Fibroblast of lung (primary cell): Measurements from ENCODE around the gene USP7. TPM values are rescaled to one million over a fixed set of nuclear protein-coding genes. Genes with fewer than 3 reads are reported as not detected.

Experiments used
- DNase-seq, 2 donors: peaks; one replicate each; pipeline versions ENCODE4 v3.0.0 to v3.0.0-alpha.2; 2010; ENCODE audit warnings: low read depth in 2 of 2
- H2AFZ ChIP-seq: 2 replicates; pipeline ENCODE4 v1.5.1; 2012; ENCODE audit warnings: low read length, control low read depth, inconsistent platforms
- H3K27ac ChIP-seq: 2 replicates; pipeline ENCODE4 v1.5.1; 2011; ENCODE audit warnings: low read length, control low read depth; ENCODE audit not compliant: insufficient read depth
- H3K27me3 ChIP-seq: 2 replicates; pipeline ENCODE4 v1.5.1; 2011; ENCODE audit warnings: mild to moderate bottlenecking, low read length; ENCODE audit not compliant: control insufficient read depth, insufficient read depth
- H3K36me3 ChIP-seq: 2 replicates; pipeline ENCODE4 v1.5.1; 2011; ENCODE audit warnings: low read length; ENCODE audit not compliant: control insufficient read depth, insufficient read depth
- H3K4me1 ChIP-seq: 2 replicates; pipeline ENCODE4 v1.5.1; 2011; ENCODE audit warnings: low read length; ENCODE audit not compliant: control insufficient read depth, insufficient read depth; ENCODE audit errors: extremely low read depth
- H3K4me2 ChIP-seq: 2 replicates; pipeline ENCODE4 v1.5.1; 2011; ENCODE audit warnings: low read length, control low read depth; ENCODE audit not compliant: insufficient read depth; ENCODE audit errors: extremely low read depth
- H3K4me3 ChIP-seq, 4 experiments: fragments of 200-600 bp in 1 of 4; sonication (generic) in 1 of 4; replicated peaks in 1 of 4; 2 replicates each; pipeline ENCODE4 v1.5.1; 2011 to 2016; ENCODE audit warnings: low read length in 4 of 4, low read depth in 3 of 4, mild to moderate bottlenecking in 3 of 4, control low read depth in 2 of 4, inconsistent platforms in 1 of 4, mixed read lengths in 1 of 4; ENCODE audit not compliant: insufficient read depth in 1 of 4; ENCODE audit errors: control extremely low read depth in 1 of 4
- H3K79me2 ChIP-seq: 2 replicates; pipeline ENCODE4 v1.5.1; 2012; ENCODE audit warnings: mild to moderate bottlenecking, low read length, inconsistent platforms; ENCODE audit not compliant: control insufficient read depth, insufficient read depth
- H3K9ac ChIP-seq: 2 replicates; pipeline ENCODE4 v1.5.1; 2011; ENCODE audit warnings: mild to moderate bottlenecking, low read length, control low read depth; ENCODE audit not compliant: insufficient read depth
- H3K9me3 ChIP-seq: 2 replicates; pipeline ENCODE4 v1.5.1; 2012; ENCODE audit warnings: low read depth, low read length; ENCODE audit not compliant: control insufficient read depth, insufficient read depth
- H4K20me1 ChIP-seq: 2 replicates; pipeline ENCODE4 v1.5.1; 2011; ENCODE audit warnings: low read length; ENCODE audit not compliant: control insufficient read depth, insufficient read depth; ENCODE audit errors: extremely low read depth
- EZH2 ChIP-seq: IDR thresholded peaks from 2 replicates; pipeline ENCODE4 v1.5.1; 2012; ENCODE audit warnings: low read length, control low read depth, mild to moderate bottlenecking; ENCODE audit errors: missing control alignments
- polyA plus RNA-seq, 2 donors: library from polyadenylated mRNA; depleted of rRNA in 1 of 2; stranded (reverse) in 1 of 2; unstranded in 1 of 2; fragments of >200 nt; gene quantifications; 2 replicates each; pipeline ENCODE4 v1.2.1, GENCODE V29; 2011 to 2012; ENCODE audit warnings: missing spikeins in 1 of 2
- total RNA-seq: library from RNA; depleted of rRNA; stranded (reverse); fragments of >200 nt; gene quantifications from 2 replicates; pipeline ENCODE4 v1.2.1, GENCODE V29; 2014
- TF ChIP-seq, protein P1 (sequence below), 2 donors: IDR thresholded peaks in 1 of 2; conservative IDR thresholded peaks in 1 of 2; 1 replicate in 1 of 2; 2 replicates in 1 of 2; pipeline ENCODE4 v1.5.1; 2011 to 2012; ENCODE audit warnings: low read length in 2 of 2, control low read depth in 1 of 2, inconsistent platforms in 1 of 2, low read depth in 1 of 2, mild to moderate bottlenecking in 1 of 2

USP7 gene
- total and polyA plus RNA-seq, 2 donors (not counting 1 experiment from before 2014, with no cell fraction given): 22.5 to 48.7 TPM

- no peaks in the 10 kb centered on the region for H4K20me1 ChIP-seq
Observed at GRCh38 chr16:8923199-8923598, 40.5 kb downstream of the USP7 start.

DNA sequence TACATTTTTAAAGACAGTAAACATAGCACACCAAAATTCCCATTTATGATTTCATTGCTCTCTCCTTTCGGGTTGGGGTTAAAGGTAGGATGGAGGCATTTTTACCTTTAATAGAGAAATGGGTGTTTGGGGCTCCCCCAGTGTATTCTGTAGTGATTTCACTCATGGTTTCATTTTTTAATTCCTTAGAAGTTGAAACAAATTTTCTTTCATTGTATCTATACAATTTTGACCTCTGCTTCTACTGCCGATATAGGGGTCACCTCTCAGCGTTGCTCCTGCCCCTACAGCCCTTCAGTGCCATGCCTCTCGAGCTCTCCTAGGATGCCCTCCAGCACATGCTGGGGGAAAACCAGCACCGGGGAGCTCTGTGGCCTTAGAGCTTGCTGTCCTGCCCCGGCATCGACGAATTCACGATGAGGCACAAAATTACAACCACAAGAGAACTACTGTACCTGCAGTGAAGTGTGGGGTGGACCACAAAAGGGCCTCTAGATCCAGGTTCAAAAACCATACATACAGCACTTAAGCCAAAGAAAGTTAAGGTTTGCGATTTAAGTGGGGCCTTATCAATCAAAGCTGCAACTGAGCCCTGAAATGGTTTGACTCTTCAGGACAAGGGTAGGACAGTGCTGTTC is 42.2 kb downstream of the USP7 start:
- Histone ChIP-seq H3K36me3 (peaks cover 15% of the 10 kb centered on the region), H3K9me3 (no peaks in the 10 kb centered on the region), H3K4me2 (no peak overlapping the region)

More at GRCh38 chr16:8923199-8923598, 40.5 kb downstream of the USP7 start:
- no peaks in the 10 kb centered on the region for H3K27me3 ChIP-seq
- H2AFZ ChIP-seq: no peak overlapping the region
- no peak overlapping the region for H3K9ac ChIP-seq
- H3K79me2 ChIP-seq: peaks cover 32% of the 10 kb centered on the region
- H3K4me1 ChIP-seq: no peaks in the 10 kb centered on the region
- DNase-seq: no peak
- H3K4me2 ChIP-seq: no peak overlapping the region
- TF ChIP-seq, protein P1, sequence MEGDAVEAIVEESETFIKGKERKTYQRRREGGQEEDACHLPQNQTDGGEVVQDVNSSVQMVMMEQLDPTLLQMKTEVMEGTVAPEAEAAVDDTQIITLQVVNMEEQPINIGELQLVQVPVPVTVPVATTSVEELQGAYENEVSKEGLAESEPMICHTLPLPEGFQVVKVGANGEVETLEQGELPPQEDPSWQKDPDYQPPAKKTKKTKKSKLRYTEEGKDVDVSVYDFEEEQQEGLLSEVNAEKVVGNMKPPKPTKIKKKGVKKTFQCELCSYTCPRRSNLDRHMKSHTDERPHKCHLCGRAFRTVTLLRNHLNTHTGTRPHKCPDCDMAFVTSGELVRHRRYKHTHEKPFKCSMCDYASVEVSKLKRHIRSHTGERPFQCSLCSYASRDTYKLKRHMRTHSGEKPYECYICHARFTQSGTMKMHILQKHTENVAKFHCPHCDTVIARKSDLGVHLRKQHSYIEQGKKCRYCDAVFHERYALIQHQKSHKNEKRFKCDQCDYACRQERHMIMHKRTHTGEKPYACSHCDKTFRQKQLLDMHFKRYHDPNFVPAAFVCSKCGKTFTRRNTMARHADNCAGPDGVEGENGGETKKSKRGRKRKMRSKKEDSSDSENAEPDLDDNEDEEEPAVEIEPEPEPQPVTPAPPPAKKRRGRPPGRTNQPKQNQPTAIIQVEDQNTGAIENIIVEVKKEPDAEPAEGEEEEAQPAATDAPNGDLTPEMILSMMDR (conservative IDR thresholded peaks at IDR 0.05 in 1 of 2, IDR thresholded peaks at IDR 0.05 in 1 of 2; ENCODE audit: low read depth in 1 of 2, low read length in 2 of 2): no peak
- no peak for TF ChIP-seq EZH2
- H3K36me3 ChIP-seq: peaks cover 15% of the 10 kb centered on the region
- H3K9me3 ChIP-seq: no peaks in the 10 kb centered on the region
- no peak overlapping the region for H3K27ac ChIP-seq
- no peak overlapping the region for H3K4me3 ChIP-seq

GRCh38 chr16:8920645-8921346 is 42.9 kb downstream of the USP7 start:
- H4K20me1 ChIP-seq: no peaks in the 10 kb centered on the region
- no peaks in the 10 kb centered on the region for H3K27me3 ChIP-seq
- H3K4me1 ChIP-seq: no peaks in the 10 kb centered on the region
- H3K4me2 ChIP-seq: no peak overlapping the region
- no peak overlapping the region for H3K4me3 ChIP-seq
- peaks cover 17% of the 10 kb centered on the region for H3K36me3 ChIP-seq
- H3K27ac ChIP-seq: no peak overlapping the region
- no peaks in the 10 kb centered on the region for H3K9me3 ChIP-seq
- peaks cover 18% of the 10 kb centered on the region for H3K79me2 ChIP-seq
- DNase-seq: peak in 1 of 2 donors; percentile 74
- TF ChIP-seq, protein P1 (conservative IDR thresholded peaks at IDR 0.05 in 1 of 2, IDR thresholded peaks at IDR 0.05 in 1 of 2; ENCODE audit: low read depth in 1 of 2, low read length in 2 of 2): no peak
- no peak for TF ChIP-seq EZH2
- H3K9ac ChIP-seq: no peak overlapping the region
- H2AFZ ChIP-seq: no peak overlapping the region

More for the DNA sequence above, 42.2 kb downstream of the USP7 start:
- H3K4me1 ChIP-seq: no peaks in the 10 kb centered on the region
- no peaks in the 10 kb centered on the region for H3K27me3 ChIP-seq
- H4K20me1 ChIP-seq: no peaks in the 10 kb centered on the region
- H3K79me2 ChIP-seq: peaks cover 20% of the 10 kb centered on the region
- no peak for DNase-seq
- TF ChIP-seq EZH2: no peak
- TF ChIP-seq, protein P1 (conservative IDR thresholded peaks at IDR 0.05 in 1 of 2, IDR thresholded peaks at IDR 0.05 in 1 of 2; ENCODE audit: low read depth in 1 of 2, low read length in 2 of 2): no peak
- H2AFZ ChIP-seq: no peak overlapping the region
- H3K9ac ChIP-seq: no peak overlapping the region
- H3K27ac ChIP-seq: no peak overlapping the region
- H3K4me3 ChIP-seq: no peak overlapping the region
